GM18858 (cell line): Measurements from ENCODE around the gene RGS14.

Experiments used
- ATAC-seq: cut with Tn5 transposase; IDR thresholded peaks from one replicate; pipeline ENCODE4 v1.9.1; 2021; ENCODE audit not compliant: unreplicated experiment

RGS14 gene, protein sequence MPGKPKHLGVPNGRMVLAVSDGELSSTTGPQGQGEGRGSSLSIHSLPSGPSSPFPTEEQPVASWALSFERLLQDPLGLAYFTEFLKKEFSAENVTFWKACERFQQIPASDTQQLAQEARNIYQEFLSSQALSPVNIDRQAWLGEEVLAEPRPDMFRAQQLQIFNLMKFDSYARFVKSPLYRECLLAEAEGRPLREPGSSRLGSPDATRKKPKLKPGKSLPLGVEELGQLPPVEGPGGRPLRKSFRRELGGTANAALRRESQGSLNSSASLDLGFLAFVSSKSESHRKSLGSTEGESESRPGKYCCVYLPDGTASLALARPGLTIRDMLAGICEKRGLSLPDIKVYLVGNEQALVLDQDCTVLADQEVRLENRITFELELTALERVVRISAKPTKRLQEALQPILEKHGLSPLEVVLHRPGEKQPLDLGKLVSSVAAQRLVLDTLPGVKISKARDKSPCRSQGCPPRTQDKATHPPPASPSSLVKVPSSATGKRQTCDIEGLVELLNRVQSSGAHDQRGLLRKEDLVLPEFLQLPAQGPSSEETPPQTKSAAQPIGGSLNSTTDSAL

DNA sequence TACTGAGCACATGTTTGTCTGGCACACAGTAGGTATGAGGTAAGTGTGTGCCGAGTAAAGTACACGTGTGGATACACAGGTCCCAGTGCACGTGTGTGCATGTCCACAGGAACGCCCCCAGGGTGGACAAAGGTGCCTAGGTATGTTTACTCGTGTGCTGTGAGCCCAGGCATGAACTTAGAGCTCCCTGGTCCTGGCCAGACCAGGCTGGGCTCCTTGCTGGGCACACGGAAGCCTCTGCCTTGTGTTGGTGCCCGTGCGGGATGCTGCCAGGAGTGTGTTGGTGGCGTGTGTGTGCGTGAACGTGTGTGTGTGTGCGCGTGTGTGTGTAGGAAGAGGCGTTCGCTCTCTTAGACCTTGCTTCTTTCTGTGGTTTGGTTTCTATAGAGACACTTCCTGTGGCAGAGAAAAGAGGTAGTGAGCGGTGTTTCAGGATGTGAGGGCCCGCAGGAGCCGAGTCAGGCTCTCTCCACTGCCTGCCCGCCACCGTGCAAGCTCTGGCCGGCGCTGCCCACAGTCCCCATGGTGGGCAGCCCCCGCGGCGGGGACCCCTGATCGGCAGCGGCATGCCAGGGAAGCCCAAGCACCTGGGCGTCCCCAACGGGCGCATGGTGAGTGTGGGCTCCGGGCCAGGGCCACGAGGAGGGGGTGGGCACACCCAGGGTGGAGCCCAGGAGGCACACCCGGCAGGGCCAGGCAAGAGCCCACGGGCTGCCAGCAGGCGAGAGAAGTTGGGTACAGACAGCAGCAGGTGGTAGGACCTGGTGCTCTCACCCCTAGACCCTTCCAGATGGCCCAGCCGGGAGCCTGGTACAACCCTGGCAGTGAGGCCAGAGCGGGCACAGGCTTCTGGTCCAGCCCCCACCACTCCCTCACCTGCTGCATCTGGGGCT lies at the start of gene RGS14:
RGS14 (plus strand) TSS at position 466 of the 893 bp plus-strand sequence; CDS start at position 567, 101 bp downstream.
- peak; percentile 80 for ATAC-seq

- ATAC-seq, result no peak
These were observed 49.0 kb upstream of the RGS14 start for GRCh38 chr5:177308740-177309139.

GRCh38 chr5:177309351-177310191 lies 48.2 kb upstream of the RGS14 start:
- no peak for ATAC-seq

GRCh38 chr5:177310332-177310731 lies 47.4 kb upstream of the RGS14 start:
- no peak for ATAC-seq

GRCh38 chr5:177310757-177311391 lies 46.9 kb upstream of the RGS14 start:
- peak; percentile 27 for ATAC-seq

DNA sequence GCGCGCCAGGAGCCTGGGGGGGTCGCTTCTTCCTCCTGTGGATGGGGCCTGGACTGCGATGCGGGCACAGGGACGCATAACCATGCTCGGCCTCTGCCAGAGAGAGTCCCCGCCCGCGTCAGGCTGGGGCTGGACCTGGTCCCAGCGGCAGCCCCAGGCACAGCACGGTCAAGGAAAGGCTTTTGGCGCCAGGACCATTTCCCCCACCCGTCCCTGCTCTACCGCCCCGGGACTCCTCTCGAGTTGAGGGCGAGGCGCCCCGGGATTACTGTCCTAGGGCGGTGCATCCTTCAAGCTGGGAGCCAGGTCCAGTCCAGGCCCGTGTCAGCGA lies 46.4 kb upstream of the RGS14 start:
- ATAC-seq, result no peak

DNA sequence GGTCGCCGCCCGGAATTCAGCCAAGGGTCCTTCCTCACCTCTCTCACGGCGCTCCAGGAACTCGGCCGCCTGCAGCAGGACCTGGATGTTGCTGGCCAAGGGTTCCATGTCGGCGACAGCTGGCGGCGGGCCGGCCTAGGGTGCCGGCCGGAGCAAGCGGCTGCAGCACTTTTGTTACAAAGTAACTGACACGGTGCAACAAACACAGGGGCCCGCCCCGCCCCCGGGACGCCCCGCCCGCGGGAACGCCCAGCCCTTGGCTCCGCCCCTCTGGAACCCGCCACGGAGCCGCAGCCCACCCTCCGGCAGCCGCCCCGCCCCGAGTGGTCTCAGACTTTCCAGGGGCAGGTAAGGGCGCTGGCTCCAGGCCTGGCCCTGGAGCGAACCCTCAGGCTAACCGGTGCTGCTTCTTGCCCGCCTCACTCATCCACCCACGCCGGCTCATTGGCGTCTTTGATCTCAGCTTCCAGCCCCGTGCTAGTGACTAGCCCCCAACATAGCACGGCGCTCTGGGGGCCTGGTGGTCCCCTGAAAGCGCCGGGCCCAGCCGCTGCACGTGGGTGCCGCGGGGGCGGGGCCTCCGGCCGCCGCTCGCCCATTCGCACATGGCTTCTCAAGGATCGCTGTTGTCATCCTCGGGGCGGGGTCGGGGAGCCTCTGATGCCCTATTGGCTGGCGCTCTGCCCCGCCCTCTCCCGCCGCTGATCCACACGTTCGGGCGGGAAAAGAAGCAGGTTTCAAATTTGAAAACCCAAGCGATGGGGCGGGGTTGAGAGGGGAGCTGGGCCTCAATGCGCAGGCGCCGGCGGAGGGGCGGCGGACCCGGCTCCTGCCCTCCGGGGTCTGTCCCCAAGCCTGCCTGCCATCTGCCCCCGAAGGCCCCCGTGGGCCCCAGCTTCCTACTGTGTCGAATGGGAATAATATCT lies 45.7 kb upstream of the RGS14 start, which contains the start of gene MXD3:
MXD3 (minus strand) TSS at position 176 of the 926 bp plus-strand sequence; CDS start at position 108, 68 bp downstream.
- ATAC-seq, result peak; percentile 60

DNA sequence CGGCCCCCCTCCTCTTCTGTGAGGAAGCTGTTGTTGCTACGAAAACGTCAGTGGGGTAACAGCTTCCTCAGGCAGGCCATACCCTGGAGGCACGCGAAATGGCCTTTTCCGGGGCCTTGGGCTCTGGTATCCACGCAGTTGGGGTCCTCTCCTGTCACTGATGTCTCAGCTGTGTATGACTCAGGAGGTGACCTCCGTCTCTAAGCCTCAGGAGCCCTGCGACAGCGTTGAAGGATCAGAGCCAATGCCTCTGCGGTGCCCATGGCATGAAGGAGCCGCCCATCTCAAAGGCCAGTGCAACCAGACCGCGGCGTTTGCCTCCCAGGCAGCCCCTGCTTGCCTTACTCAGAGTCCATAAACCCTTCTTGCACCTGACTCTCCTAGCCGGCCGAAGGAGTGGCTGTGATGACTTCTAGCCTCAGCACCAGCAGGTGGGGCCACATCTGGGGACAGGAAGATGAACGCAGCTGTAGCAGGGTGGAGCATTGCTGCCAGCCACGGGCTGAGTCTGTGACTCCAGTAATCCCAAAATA lies 45.0 kb upstream of the RGS14 start:
- peak; percentile 8 for ATAC-seq

DNA sequence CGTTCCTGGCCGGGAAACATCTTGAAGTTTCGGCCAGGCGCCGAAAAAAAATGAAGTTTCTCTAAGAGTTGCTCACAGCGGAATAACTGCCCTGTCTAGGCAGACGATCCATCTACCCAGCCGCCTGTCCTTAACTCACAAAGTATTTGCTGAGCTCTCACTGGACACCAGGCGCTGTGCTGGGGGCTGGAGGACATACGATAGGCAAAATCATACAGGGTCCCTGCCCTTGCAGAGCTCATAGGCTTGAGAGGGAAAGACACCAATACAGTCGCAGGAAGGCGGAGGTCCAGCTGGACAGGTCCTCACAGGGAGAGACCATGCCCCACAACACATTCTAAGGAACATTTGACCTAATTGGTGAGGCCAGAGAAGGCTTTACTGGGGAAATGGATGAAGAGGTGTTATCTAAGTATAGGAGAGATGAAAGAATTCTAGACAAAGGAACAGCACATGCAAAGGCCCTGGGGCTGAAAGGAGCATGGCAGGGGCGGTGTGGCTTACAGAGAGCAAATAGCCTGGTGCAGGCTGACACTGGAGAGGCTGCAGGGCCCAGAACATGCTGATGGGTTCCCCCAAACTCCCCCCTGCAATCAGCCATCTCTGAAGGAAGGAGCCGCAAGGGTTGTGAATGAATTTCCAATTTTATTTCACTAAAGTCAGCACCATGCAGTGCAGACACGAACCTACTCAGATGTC lies 44.0 kb upstream of the RGS14 start:
- ATAC-seq, result no peak

- ATAC-seq, result no peak
These were observed 43.1 kb upstream of the RGS14 start for GRCh38 chr5:177314376-177315342.

GRCh38 chr5:177315411-177315810 lies 42.3 kb upstream of the RGS14 start:
- no peak for ATAC-seq

- no peak for ATAC-seq
These were observed 41.7 kb upstream of the RGS14 start for GRCh38 chr5:177316005-177316404.

DNA sequence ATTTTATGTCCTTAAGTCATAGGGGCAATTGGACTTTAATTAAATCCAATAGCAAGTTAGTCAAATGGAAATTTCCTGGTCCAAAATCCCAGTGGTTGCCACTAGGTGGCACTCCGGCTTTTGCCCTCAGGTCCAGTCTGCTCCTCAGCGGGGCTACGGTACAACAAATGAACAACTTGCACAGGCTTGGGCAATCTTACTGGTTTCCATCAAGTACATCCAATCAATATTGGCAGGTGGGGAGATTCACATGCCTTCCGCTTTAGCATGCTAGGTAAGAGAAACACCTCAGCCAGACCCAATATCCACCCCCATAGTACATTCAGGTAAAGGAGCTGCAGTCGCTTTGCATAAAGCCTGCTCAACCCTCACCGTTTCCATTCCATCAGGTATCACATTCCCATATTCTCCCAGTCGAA lies 39.8 kb upstream of the RGS14 start:
- no peak for ATAC-seq

- no peak for ATAC-seq
These were observed 37.7 kb upstream of the RGS14 start for GRCh38 chr5:177319913-177320588.

GRCh38 chr5:177320879-177321278 lies 36.8 kb upstream of the RGS14 start:
- ATAC-seq, result no peak

DNA sequence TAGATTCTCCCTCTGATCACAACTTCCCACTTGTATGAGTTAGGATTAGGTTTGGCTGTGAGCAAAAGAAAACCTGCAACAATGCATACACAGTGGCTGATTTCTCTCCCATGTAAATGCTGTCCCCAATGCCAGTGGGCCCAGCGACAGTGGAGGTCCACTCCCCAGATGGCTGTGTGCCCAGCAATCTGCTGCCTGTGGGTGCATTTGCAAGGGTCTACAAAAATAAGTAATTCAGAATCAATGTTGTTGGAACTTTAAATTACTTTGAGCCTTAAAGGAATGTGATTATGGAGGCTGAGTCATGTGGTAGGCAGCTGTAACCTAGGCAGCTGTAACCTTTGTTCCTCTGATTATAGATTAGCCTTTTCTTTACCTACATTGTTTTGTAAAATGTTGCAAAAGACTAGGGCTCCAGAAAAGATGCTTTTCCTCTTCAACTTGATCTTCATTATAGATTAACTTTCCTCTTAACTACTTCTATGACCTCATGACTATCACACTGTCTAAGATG lies 31.8 kb upstream of the RGS14 start:
- ATAC-seq, result no peak
